Measurements from ENCODE around the gene CD81. TPM values are rescaled to one million over a fixed set of nuclear protein-coding genes. Genes with fewer than 3 reads are reported as not detected.

CD81 gene
- total RNA-seq, 5 donors from 2014 or later (not counting 1 experiment from before 2014, with no cell fraction given): 124 to 213 (median 146) TPM

DNA sequence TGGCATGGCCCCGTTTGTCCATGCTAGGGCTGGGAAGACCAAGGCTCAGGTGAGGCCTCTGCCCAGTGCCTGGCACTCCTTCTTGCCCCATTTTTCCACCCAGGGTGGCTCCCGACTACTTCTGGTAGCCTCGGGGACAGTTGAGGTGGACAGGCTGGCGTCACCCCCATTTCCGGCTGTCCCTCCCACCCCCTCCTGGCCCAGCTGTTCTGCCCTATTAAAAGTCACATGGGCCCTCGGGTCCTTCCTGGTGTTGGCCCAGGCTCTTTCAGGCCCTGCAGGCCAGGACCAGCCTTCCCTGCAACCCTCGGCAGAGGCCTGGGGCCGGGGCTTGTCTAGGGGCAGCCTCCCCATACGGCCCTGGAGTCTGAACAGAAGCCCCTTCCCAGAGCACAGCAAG lies 9.5 kb downstream of the CD81 start:
- H3K27ac Mint-ChIP-seq: peak overlapping the region; percentile 61 to 65
- H3K27me3 Mint-ChIP-seq: no peaks in the 10 kb centered on the region
- H3K36me3 Mint-ChIP-seq: peaks cover 2% of the 10 kb centered on the region
- WGBS (ENCODE audit: insufficient coverage): 74% methylated on average over 9 of the region's 9 CpGs
- Histone ChIP-seq H3K27ac (ENCODE audit: low read length) (peak overlapping the region; percentile 51), H3K27me3 (replicated peaks in 1 of 2; ENCODE audit: control insufficient read depth in 2 of 2, extremely low read depth in 1 of 2, insufficient read depth in 2 of 2, low read length in 1 of 2) (no peaks in the 10 kb centered on the region), H3K36me3 (ENCODE audit: control insufficient read depth in 2 of 2, extremely low read depth in 1 of 2, insufficient read depth in 1 of 2, low read length in 1 of 2) (peaks cover 6 to 11% of the 10 kb centered on the region in 2 donors), H3K4me3 (ENCODE audit: control insufficient read depth in 1 of 2, extremely low read depth in 1 of 2, low read length in 1 of 2) (peak overlapping the region in 1 of 2 donors; percentile 27), H3K9me3 (no peaks in the 10 kb centered on the region), H3K4me1 (ENCODE audit: control insufficient read depth in 1 of 2, extremely low read depth in 1 of 2, insufficient read depth in 2 of 2, low read length in 2 of 2) (peaks cover 11 to 99% of the 10 kb centered on the region in 2 experiments)
- CTCF ChIA-PET: interaction anchor here in 1 of 2 donors (2.2 kb wide), 1 partner anchor 9 kb away, joined by 6 read pairs; the partner anchor contains the start of gene CD81
- H3K4me3 Mint-ChIP-seq: peak overlapping the region in 1 of 3 donors; percentile 12
- peaks cover 53 to 77% (median 61%) of the 10 kb centered on the region in 3 donors for H3K4me1 Mint-ChIP-seq
- POLR2A ChIA-PET: interaction anchor here in 1 of 2 donors (0.6 to 1.4 kb wide), 2 partner anchors 9 to 27 kb away, joined by 3 to 5 read pairs; no protein-coding TSS in a partner anchor
- ATAC-seq (replicated peaks in 1 of 4) (no peak), DNase-seq (no peak)
- H3K9me3 Mint-ChIP-seq: no peaks in the 10 kb centered on the region

DNA sequence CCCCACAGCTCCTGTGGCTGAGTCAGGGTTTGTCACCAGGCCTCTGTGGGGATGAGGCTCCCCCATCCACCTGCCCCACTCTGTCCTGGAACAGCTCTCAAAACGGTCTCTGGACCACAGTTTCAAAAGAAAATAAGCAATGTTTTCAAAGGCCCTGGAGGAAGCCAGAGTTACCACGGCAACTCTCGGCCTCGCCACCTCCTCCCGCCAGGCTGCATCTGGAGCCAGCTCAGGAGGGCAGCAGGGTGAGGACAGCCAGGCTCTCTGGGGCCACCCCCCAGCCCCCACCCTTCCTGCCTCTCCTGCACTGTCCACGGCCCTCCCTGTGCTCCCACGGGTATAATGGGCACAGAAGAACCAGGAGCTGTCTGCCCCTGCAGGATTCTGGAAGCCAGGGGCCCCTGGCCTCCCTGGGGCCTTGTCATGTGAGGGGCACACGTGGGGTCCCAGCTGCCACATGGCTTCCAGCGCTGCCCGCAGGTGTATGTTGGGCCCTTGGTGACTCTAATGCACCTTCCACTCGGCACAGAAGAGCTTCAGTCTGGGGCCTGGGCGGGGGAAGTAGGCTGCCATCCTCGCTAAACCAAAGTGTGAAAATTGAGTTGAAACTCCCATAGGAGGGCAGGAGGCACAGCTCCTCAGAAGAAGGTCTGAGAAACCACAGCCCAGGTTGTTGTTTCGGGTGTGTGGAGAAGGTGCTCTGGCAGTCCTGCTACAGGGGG lies 10.3 kb downstream of the CD81 start:
- H3K27ac Mint-ChIP-seq: peak overlapping the region; percentile 61 to 65
- peaks cover 2% of the 10 kb centered on the region for H3K36me3 Mint-ChIP-seq
- H3K27ac ChIP-seq (ENCODE audit: low read length): peak overlapping the region; percentile 51
- H3K27me3 ChIP-seq (replicated peaks in 1 of 2; ENCODE audit: control insufficient read depth in 2 of 2, extremely low read depth in 1 of 2, insufficient read depth in 2 of 2, low read length in 1 of 2): no peaks in the 10 kb centered on the region
- no peaks in the 10 kb centered on the region for H3K9me3 Mint-ChIP-seq
- peaks cover 11 to 98% of the 10 kb centered on the region in 2 experiments for H3K4me1 ChIP-seq (ENCODE audit: control insufficient read depth in 1 of 2, extremely low read depth in 1 of 2, insufficient read depth in 2 of 2, low read length in 2 of 2)
- H3K36me3 ChIP-seq (ENCODE audit: control insufficient read depth in 2 of 2, extremely low read depth in 1 of 2, insufficient read depth in 1 of 2, low read length in 1 of 2): peaks cover 7 to 18% of the 10 kb centered on the region in 2 donors
- 12% methylated on average over 14 of the region's 14 CpGs for WGBS (ENCODE audit: insufficient coverage)
- peaks cover 53 to 69% (median 54%) of the 10 kb centered on the region in 3 donors for H3K4me1 Mint-ChIP-seq
- peak overlapping the region in 1 of 2 donors; percentile 27 for H3K4me3 ChIP-seq (ENCODE audit: control insufficient read depth in 1 of 2, extremely low read depth in 1 of 2, low read length in 1 of 2)
- peak overlapping the region in 1 of 3 donors; percentile 12 for H3K4me3 Mint-ChIP-seq
- ChIA-PET POLR2A (interaction anchor here in 1 of 2 donors (0.6 to 1.4 kb wide), 2 partner anchors 10 to 28 kb away, joined by 3 to 5 read pairs; no protein-coding TSS in a partner anchor), CTCF (interaction anchor here (0.6 to 2.2 kb wide), 3 partner anchors 10 to 555 kb away, joined by 6 to 8 read pairs (median 6); partner anchors contain the start of genes CD81 (in 1 of the 2) and TSSC4 (in 1 of the 2))
- peak in 2 of 4 experiments; percentile 18 to 54 for ATAC-seq (replicated peaks in 1 of 4)
- no peaks in the 10 kb centered on the region for H3K9me3 ChIP-seq
- H3K27me3 Mint-ChIP-seq: no peaks in the 10 kb centered on the region
- peak in 13 of 35 experiments; percentile 24 to 71 (median 36) for DNase-seq

DNA sequence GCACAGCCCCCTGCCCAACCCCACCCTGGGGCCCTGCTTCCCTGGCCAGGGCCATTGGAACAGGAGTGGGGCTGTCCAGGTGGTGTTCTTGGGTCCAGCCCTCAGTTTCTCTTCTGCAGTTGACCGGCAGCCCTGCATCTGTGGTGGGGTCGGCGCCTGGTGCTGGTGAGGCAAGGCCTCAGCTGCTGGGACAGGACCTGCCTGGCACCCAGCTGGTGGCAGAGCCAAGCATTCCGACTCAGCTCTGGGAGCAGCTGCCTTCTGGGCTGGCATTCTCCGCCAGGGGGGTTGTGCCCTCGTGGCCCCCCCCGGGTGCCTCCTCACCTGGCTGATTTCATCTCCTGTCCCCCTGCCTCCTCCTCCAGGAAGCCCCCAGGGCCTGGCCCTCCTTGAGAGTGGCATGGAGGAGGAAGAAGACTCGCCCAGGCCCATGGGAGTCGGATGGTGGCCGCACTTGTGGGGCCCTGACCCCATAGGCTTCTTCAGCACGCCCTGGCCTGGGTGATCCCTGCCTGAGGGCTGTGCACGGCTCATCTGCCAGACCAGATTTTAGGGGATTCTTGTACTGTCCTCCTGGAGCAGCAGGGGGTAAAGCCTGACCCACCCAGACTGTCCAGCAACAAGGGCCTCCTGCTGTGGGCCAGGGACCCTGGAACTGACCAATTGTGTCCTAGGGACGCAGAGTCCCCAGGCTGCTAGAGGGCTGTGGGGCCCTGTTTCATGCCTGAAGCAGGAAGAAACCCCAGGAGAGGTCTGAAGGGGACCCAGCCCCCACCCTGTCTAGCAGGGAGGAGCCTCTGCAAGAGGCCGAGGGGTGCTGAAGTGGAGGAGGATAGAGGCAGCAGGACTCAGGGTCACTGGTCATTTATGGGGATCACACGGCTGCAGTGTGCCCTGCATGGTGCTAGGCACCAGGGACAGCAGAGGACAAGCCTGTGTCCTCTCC lies 11.6 kb downstream of the CD81 start:
- H3K27ac Mint-ChIP-seq: peak overlapping the region; percentile 57 to 84
- peaks cover 2% of the 10 kb centered on the region for H3K36me3 Mint-ChIP-seq
- ChIA-PET CTCF (interaction anchor here in 1 of 2 donors (2.2 kb wide), 1 partner anchor 12 kb away, joined by 6 read pairs; the partner anchor contains the start of gene CD81), POLR2A (interaction anchor here in 1 of 2 donors (0.6 kb wide), 1 partner anchor 11 kb away, joined by 3 read pairs; the partner anchor contains the start of gene CD81)
- Histone ChIP-seq H3K4me1 (ENCODE audit: control insufficient read depth in 1 of 2, extremely low read depth in 1 of 2, insufficient read depth in 2 of 2, low read length in 2 of 2) (peaks cover 11 to 98% of the 10 kb centered on the region in 2 experiments), H3K36me3 (ENCODE audit: control insufficient read depth in 2 of 2, extremely low read depth in 1 of 2, insufficient read depth in 1 of 2, low read length in 1 of 2) (peaks cover 7 to 23% of the 10 kb centered on the region in 2 donors), H3K9me3 (no peaks in the 10 kb centered on the region), H3K4me3 (ENCODE audit: control insufficient read depth in 1 of 2, extremely low read depth in 1 of 2, low read length in 1 of 2) (no peak overlapping the region), H3K27ac (ENCODE audit: low read length) (peak overlapping the region; percentile 51), H3K27me3 (replicated peaks in 1 of 2; ENCODE audit: control insufficient read depth in 2 of 2, extremely low read depth in 1 of 2, insufficient read depth in 2 of 2, low read length in 1 of 2) (no peaks in the 10 kb centered on the region)
- DNase-seq: no peak
- no peaks in the 10 kb centered on the region for H3K9me3 Mint-ChIP-seq
- peaks cover 47 to 60% (median 48%) of the 10 kb centered on the region in 3 donors for H3K4me1 Mint-ChIP-seq
- no peak for ATAC-seq (replicated peaks in 1 of 4)
- no peaks in the 10 kb centered on the region for H3K27me3 Mint-ChIP-seq
- H3K4me3 Mint-ChIP-seq: peak overlapping the region in 1 of 3 donors; percentile 47
- 87% methylated on average over 11 of the region's 15 CpGs for WGBS (ENCODE audit: insufficient coverage)

DNA sequence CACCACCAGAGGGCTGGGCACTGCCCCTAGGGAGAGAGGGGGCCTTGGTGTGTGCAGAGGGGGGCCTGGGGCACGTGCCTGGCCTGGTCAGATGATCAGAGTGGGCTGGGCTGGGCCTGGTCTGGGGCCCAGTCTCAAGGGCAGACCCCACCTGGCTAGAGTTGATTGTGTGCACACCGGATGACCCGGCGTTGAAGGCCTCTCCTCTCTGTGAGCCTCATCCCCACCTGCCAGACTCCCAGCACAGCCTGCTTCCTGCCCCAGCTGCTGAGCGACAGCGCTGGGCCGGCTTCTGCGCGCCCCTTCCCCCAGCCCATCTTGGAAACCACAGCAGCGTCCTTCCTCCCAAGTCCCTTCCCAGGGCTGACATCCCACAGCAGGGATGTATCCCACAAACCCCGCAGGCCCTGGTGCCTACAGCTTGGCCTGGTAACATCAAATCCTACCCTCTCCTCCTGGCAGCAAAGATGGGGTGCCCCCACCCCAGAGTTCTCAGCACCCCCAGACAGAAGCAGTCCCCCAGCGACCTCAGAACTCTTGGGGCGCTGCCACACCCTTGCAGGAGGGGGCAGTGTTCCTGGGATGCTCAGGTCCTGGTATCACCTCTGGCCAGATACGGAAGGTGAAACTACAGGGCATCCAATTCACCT lies 12.4 kb downstream of the CD81 start:
- CTCF ChIA-PET: no interaction called here
- Mint-ChIP-seq H3K36me3 (peaks cover 2% of the 10 kb centered on the region), H3K4me3 (peak overlapping the region in 1 of 3 donors; percentile 47), H3K27ac (peak overlapping the region; percentile 57 to 84), H3K4me1 (peaks cover 39 to 54% (median 44%) of the 10 kb centered on the region in 3 donors), H3K27me3 (no peaks in the 10 kb centered on the region), H3K9me3 (no peaks in the 10 kb centered on the region)
- ATAC-seq (replicated peaks in 1 of 4) (peak in 1 of 4 experiments; percentile 11), DNase-seq (no peak)
- H3K4me1 ChIP-seq (ENCODE audit: control insufficient read depth in 1 of 2, extremely low read depth in 1 of 2, insufficient read depth in 2 of 2, low read length in 2 of 2): peaks cover 11 to 99% of the 10 kb centered on the region in 2 experiments
- peak overlapping the region; percentile 51 for H3K27ac ChIP-seq (ENCODE audit: low read length)
- H3K27me3 ChIP-seq (replicated peaks in 1 of 2; ENCODE audit: control insufficient read depth in 2 of 2, extremely low read depth in 1 of 2, insufficient read depth in 2 of 2, low read length in 1 of 2): no peaks in the 10 kb centered on the region
- POLR2A ChIA-PET: no interaction called here
- no peak overlapping the region for H3K4me3 ChIP-seq (ENCODE audit: control insufficient read depth in 1 of 2, extremely low read depth in 1 of 2, low read length in 1 of 2)
- H3K36me3 ChIP-seq (ENCODE audit: control insufficient read depth in 2 of 2, extremely low read depth in 1 of 2, insufficient read depth in 1 of 2, low read length in 1 of 2): peaks cover 11 to 31% of the 10 kb centered on the region in 2 donors
- no peaks in the 10 kb centered on the region for H3K9me3 ChIP-seq
- 46% methylated on average over 13 of the region's 14 CpGs for WGBS (ENCODE audit: insufficient coverage)

DNA sequence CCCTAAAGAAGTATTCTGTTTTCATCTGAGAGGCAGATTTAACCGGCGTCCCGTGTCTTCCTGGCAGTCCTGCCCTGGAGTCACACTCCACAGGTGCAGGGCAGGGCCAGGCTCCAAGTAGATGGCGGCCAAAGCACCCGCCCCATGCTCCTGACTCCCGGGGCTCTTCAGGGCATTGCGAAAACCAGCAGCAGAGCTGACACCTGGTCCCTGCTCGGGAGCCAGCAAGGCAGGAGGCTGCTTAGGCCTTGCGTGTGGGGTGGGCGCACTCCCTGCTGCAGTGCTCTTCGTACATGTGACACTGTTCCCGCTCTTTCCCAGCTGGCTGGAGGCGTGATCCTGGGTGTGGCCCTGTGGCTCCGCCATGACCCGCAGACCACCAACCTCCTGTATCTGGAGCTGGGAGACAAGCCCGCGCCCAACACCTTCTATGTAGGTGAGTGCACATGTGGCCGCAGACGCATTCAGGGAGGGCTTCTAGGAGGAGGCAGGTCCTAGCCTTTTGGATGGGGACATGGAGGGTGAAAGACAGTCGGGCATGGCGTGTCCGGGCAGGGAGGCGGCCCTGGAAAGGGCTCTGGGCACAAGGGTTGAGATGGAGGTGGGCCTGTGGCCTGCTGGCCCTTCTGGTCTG lies 13.1 kb downstream of the CD81 start:
- ChIA-PET CTCF (interaction anchor here in 1 of 2 donors (0.6 kb wide), 1 partner anchor 927 kb away, joined by 3 read pairs; no protein-coding TSS in a partner anchor), POLR2A (interaction anchor here in 1 of 2 donors (0.6 kb wide), 1 partner anchor 10 kb away, joined by 6 read pairs; no protein-coding TSS in a partner anchor)
- 97% methylated on average over 22 of the region's 23 CpGs for WGBS (ENCODE audit: insufficient coverage)
- H3K27ac ChIP-seq (ENCODE audit: low read length): peak overlapping the region; percentile 12
- Mint-ChIP-seq H3K27ac (peak overlapping the region; percentile 55 to 84), H3K4me3 (peak overlapping the region in 1 of 3 donors; percentile 33), H3K9me3 (no peaks in the 10 kb centered on the region), H3K36me3 (peaks cover 2% of the 10 kb centered on the region), H3K27me3 (no peaks in the 10 kb centered on the region), H3K4me1 (peaks cover 36 to 47% (median 37%) of the 10 kb centered on the region in 3 donors)
- ATAC-seq (replicated peaks in 1 of 4): no peak
- no peaks in the 10 kb centered on the region for H3K9me3 ChIP-seq
- peaks cover 11 to 98% of the 10 kb centered on the region in 2 experiments for H3K4me1 ChIP-seq (ENCODE audit: control insufficient read depth in 1 of 2, extremely low read depth in 1 of 2, insufficient read depth in 2 of 2, low read length in 2 of 2)
- H3K4me3 ChIP-seq (ENCODE audit: control insufficient read depth in 1 of 2, extremely low read depth in 1 of 2, low read length in 1 of 2): no peak overlapping the region
- no peaks in the 10 kb centered on the region for H3K27me3 ChIP-seq (replicated peaks in 1 of 2; ENCODE audit: control insufficient read depth in 2 of 2, extremely low read depth in 1 of 2, insufficient read depth in 2 of 2, low read length in 1 of 2)
- H3K36me3 ChIP-seq (ENCODE audit: control insufficient read depth in 2 of 2, extremely low read depth in 1 of 2, insufficient read depth in 1 of 2, low read length in 1 of 2): peaks cover 11 to 35% of the 10 kb centered on the region in 2 donors
- DNase-seq: no peak
